ENCODE results near the gene VAC14. TPM values are rescaled to one million over a fixed set of nuclear protein-coding genes. Genes with fewer than 3 reads are reported as not detected.

The VAC14 gene
- total RNA-seq, 2 experiments from 2014 or later: 26.7 to 28.0 TPM

GRCh38 chr16:70709942-70710341, 91.0 kb downstream of the VAC14 start:
- H3K9me3 Mint-ChIP-seq: no peaks in the 10 kb centered on the region
- CTCF ChIA-PET: no interaction called here
- H3K36me3 Mint-ChIP-seq (ENCODE audit: low read depth): no peaks in the 10 kb centered on the region
- H3K4me1 Mint-ChIP-seq: no peaks in the 10 kb centered on the region
- DNase-seq: no peak
- POLR2A ChIA-PET: no interaction called here
- no peak overlapping the region for H3K27ac Mint-ChIP-seq
- H3K4me3 Mint-ChIP-seq: no peak overlapping the region
- H3K27me3 Mint-ChIP-seq: no peaks in the 10 kb centered on the region

GRCh38 chr16:70709457-70709856, 91.5 kb downstream of the VAC14 start:
- Mint-ChIP-seq H3K36me3 (ENCODE audit: low read depth) (no peaks in the 10 kb centered on the region), H3K4me3 (no peak overlapping the region), H3K4me1 (no peaks in the 10 kb centered on the region), H3K27me3 (no peaks in the 10 kb centered on the region), H3K9me3 (no peaks in the 10 kb centered on the region), H3K27ac (no peak overlapping the region)
- ChIA-PET CTCF (no interaction called here), POLR2A (interaction anchor here (0.6 kb wide), 1 partner anchor 606 kb away, joined by 3 read pairs; no protein-coding TSS in a partner anchor)
- DNase-seq: no peak

GRCh38 chr16:70708366-70709246, 92.4 kb downstream of the VAC14 start:
- POLR2A ChIA-PET: interaction anchor here (0.6 kb wide), 1 partner anchor 605 kb away, joined by 3 read pairs; no protein-coding TSS in a partner anchor
- Mint-ChIP-seq H3K4me3 (no peak overlapping the region), H3K9me3 (no peaks in the 10 kb centered on the region), H3K27ac (no peak overlapping the region), H3K36me3 (ENCODE audit: low read depth) (no peaks in the 10 kb centered on the region), H3K27me3 (no peaks in the 10 kb centered on the region), H3K4me1 (no peaks in the 10 kb centered on the region)
- no peak for DNase-seq
- CTCF ChIA-PET: interaction anchor here (0.6 kb wide), 1 partner anchor 913 kb away, joined by 3 read pairs; no protein-coding TSS in a partner anchor

GRCh38 chr16:70706948-70707465, 94.0 kb downstream of the VAC14 start:
- Mint-ChIP-seq H3K4me1 (no peaks in the 10 kb centered on the region), H3K27me3 (no peaks in the 10 kb centered on the region), H3K9me3 (no peaks in the 10 kb centered on the region), H3K4me3 (no peak overlapping the region), H3K27ac (no peak overlapping the region), H3K36me3 (ENCODE audit: low read depth) (no peaks in the 10 kb centered on the region)
- POLR2A ChIA-PET: no interaction called here
- DNase-seq: no peak
- CTCF ChIA-PET: no interaction called here

- H3K27ac Mint-ChIP-seq: no peak overlapping the region
- H3K4me3 Mint-ChIP-seq: no peak overlapping the region
- no peaks in the 10 kb centered on the region for H3K27me3 Mint-ChIP-seq
- H3K36me3 Mint-ChIP-seq (ENCODE audit: low read depth): no peaks in the 10 kb centered on the region
- ChIA-PET POLR2A (no interaction called here), CTCF (no interaction called here)
- DNase-seq: no peak
- H3K4me1 Mint-ChIP-seq: no peaks in the 10 kb centered on the region
- H3K9me3 Mint-ChIP-seq: no peaks in the 10 kb centered on the region
Observed at GRCh38 chr16:70705056-70705455, 95.9 kb downstream of the VAC14 start.

GRCh38 chr16:70704586-70704985, 96.4 kb downstream of the VAC14 start:
- H3K27me3 Mint-ChIP-seq: no peaks in the 10 kb centered on the region
- POLR2A ChIA-PET: no interaction called here
- H3K4me1 Mint-ChIP-seq: no peaks in the 10 kb centered on the region
- no peaks in the 10 kb centered on the region for H3K36me3 Mint-ChIP-seq (ENCODE audit: low read depth)
- CTCF ChIA-PET: no interaction called here
- no peak for DNase-seq
- H3K9me3 Mint-ChIP-seq: no peaks in the 10 kb centered on the region
- no peak overlapping the region for H3K27ac Mint-ChIP-seq
- H3K4me3 Mint-ChIP-seq: no peak overlapping the region

GRCh38 chr16:70703835-70704381, 97.0 kb downstream of the VAC14 start:
- Mint-ChIP-seq H3K27me3 (no peaks in the 10 kb centered on the region), H3K27ac (no peak overlapping the region), H3K36me3 (ENCODE audit: low read depth) (no peaks in the 10 kb centered on the region), H3K4me3 (no peak overlapping the region), H3K9me3 (no peaks in the 10 kb centered on the region), H3K4me1 (no peaks in the 10 kb centered on the region)
- POLR2A ChIA-PET: no interaction called here
- CTCF ChIA-PET: no interaction called here
- DNase-seq: no peak

GRCh38 chr16:70703041-70703834, 97.7 kb downstream of the VAC14 start:
- Mint-ChIP-seq H3K27me3 (no peaks in the 10 kb centered on the region), H3K4me3 (no peak overlapping the region), H3K27ac (no peak overlapping the region), H3K9me3 (no peaks in the 10 kb centered on the region), H3K4me1 (no peaks in the 10 kb centered on the region), H3K36me3 (ENCODE audit: low read depth) (no peaks in the 10 kb centered on the region)
- ChIA-PET CTCF (interaction anchor here (0.7 kb wide), 1 partner anchor 68 kb away, joined by 3 read pairs; no protein-coding TSS in a partner anchor), POLR2A (no interaction called here)
- no peak for DNase-seq

GRCh38 chr16:70702624-70703023, 98.3 kb downstream of the VAC14 start:
- POLR2A ChIA-PET: no interaction called here
- H3K27me3 Mint-ChIP-seq: no peaks in the 10 kb centered on the region
- no peak overlapping the region for H3K4me3 Mint-ChIP-seq
- no peaks in the 10 kb centered on the region for H3K36me3 Mint-ChIP-seq (ENCODE audit: low read depth)
- no peak for DNase-seq
- H3K27ac Mint-ChIP-seq: no peak overlapping the region
- CTCF ChIA-PET: interaction anchor here (0.7 kb wide), 1 partner anchor 69 kb away, joined by 3 read pairs; no protein-coding TSS in a partner anchor
- no peaks in the 10 kb centered on the region for H3K9me3 Mint-ChIP-seq
- no peaks in the 10 kb centered on the region for H3K4me1 Mint-ChIP-seq

GRCh38 chr16:70701998-70702397, 99.0 kb downstream of the VAC14 start:
- Mint-ChIP-seq H3K27ac (no peak overlapping the region), H3K4me3 (no peak overlapping the region), H3K4me1 (peaks cover 2% of the 10 kb centered on the region), H3K27me3 (no peaks in the 10 kb centered on the region), H3K36me3 (ENCODE audit: low read depth) (no peaks in the 10 kb centered on the region), H3K9me3 (no peaks in the 10 kb centered on the region)
- ChIA-PET POLR2A (no interaction called here), CTCF (no interaction called here)
- no peak for DNase-seq

GRCh38 chr16:70701596-70701995, 99.4 kb downstream of the VAC14 start:
- ChIA-PET CTCF (no interaction called here), POLR2A (no interaction called here)
- no peak for DNase-seq
- no peak overlapping the region for H3K4me3 Mint-ChIP-seq
- no peaks in the 10 kb centered on the region for H3K36me3 Mint-ChIP-seq (ENCODE audit: low read depth)
- H3K9me3 Mint-ChIP-seq: no peaks in the 10 kb centered on the region
- peaks cover 6% of the 10 kb centered on the region for H3K4me1 Mint-ChIP-seq
- no peaks in the 10 kb centered on the region for H3K27me3 Mint-ChIP-seq
- H3K27ac Mint-ChIP-seq: no peak overlapping the region

- CTCF ChIA-PET: no interaction called here
- POLR2A ChIA-PET: no interaction called here
- H3K27ac Mint-ChIP-seq: no peak overlapping the region
- H3K9me3 Mint-ChIP-seq: no peaks in the 10 kb centered on the region
- no peak overlapping the region for H3K4me3 Mint-ChIP-seq
- no peak for DNase-seq
- H3K4me1 Mint-ChIP-seq: peaks cover 11% of the 10 kb centered on the region
- H3K36me3 Mint-ChIP-seq (ENCODE audit: low read depth): no peaks in the 10 kb centered on the region
- H3K27me3 Mint-ChIP-seq: no peaks in the 10 kb centered on the region
Observed at GRCh38 chr16:70701036-70701435, 99.9 kb downstream of the VAC14 start.
